HL-60 (cell line): ENCODE measurements around the gene COMMD7.

Experiments used
- GABPA ChIP-seq: IDR thresholded peaks from 2 replicates; pipeline ENCODE4 v1.6.1; 2012; ENCODE audit warnings: low read depth
- POLR2AphosphoS5 ChIP-seq: IDR thresholded peaks from 2 replicates; pipeline ENCODE4 v1.6.1; 2012; ENCODE audit warnings: low read depth
- TF ChIP-seq, protein P1 (sequence below): IDR thresholded peaks from one replicate; pipeline ENCODE4 v1.5.1; 2011; ENCODE audit warnings: low read length, control low read depth, inconsistent platforms; ENCODE audit not compliant: insufficient read depth
- TF ChIP-seq, protein P2 (sequence below): IDR thresholded peaks from 2 replicates; pipeline ENCODE4 v1.6.1; 2012; ENCODE audit warnings: low read depth; ENCODE audit not compliant: insufficient replicate concordance

DNA sequence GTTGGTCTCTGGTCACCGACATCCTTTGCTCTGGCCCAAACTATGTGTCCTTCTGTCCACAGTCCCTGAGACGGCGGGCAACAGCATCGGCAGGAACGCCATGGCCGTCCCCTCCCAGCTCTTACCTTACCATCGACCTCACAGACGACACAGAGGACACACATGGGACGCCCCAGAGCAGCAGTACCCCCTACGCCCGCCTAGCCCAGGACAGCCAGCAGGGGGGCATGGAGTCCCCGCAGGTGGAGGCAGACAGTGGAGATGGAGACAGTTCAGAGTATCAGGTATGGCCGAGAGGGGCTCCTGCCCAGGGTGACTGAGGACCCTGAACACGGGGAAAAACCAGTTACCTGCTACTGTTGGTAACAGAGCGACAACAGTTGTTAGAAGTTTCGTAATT is 43.9 kb upstream of the COMMD7 start:
- TF ChIP-seq, protein P1, sequence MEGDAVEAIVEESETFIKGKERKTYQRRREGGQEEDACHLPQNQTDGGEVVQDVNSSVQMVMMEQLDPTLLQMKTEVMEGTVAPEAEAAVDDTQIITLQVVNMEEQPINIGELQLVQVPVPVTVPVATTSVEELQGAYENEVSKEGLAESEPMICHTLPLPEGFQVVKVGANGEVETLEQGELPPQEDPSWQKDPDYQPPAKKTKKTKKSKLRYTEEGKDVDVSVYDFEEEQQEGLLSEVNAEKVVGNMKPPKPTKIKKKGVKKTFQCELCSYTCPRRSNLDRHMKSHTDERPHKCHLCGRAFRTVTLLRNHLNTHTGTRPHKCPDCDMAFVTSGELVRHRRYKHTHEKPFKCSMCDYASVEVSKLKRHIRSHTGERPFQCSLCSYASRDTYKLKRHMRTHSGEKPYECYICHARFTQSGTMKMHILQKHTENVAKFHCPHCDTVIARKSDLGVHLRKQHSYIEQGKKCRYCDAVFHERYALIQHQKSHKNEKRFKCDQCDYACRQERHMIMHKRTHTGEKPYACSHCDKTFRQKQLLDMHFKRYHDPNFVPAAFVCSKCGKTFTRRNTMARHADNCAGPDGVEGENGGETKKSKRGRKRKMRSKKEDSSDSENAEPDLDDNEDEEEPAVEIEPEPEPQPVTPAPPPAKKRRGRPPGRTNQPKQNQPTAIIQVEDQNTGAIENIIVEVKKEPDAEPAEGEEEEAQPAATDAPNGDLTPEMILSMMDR: no peak
- TF ChIP-seq, protein P2, sequence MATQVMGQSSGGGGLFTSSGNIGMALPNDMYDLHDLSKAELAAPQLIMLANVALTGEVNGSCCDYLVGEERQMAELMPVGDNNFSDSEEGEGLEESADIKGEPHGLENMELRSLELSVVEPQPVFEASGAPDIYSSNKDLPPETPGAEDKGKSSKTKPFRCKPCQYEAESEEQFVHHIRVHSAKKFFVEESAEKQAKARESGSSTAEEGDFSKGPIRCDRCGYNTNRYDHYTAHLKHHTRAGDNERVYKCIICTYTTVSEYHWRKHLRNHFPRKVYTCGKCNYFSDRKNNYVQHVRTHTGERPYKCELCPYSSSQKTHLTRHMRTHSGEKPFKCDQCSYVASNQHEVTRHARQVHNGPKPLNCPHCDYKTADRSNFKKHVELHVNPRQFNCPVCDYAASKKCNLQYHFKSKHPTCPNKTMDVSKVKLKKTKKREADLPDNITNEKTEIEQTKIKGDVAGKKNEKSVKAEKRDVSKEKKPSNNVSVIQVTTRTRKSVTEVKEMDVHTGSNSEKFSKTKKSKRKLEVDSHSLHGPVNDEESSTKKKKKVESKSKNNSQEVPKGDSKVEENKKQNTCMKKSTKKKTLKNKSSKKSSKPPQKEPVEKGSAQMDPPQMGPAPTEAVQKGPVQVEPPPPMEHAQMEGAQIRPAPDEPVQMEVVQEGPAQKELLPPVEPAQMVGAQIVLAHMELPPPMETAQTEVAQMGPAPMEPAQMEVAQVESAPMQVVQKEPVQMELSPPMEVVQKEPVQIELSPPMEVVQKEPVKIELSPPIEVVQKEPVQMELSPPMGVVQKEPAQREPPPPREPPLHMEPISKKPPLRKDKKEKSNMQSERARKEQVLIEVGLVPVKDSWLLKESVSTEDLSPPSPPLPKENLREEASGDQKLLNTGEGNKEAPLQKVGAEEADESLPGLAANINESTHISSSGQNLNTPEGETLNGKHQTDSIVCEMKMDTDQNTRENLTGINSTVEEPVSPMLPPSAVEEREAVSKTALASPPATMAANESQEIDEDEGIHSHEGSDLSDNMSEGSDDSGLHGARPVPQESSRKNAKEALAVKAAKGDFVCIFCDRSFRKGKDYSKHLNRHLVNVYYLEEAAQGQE: no peak
- TF ChIP-seq POLR2AphosphoS5 (no peak), GABPA (no peak)
